Activated T-cell treated with anti-CD3 and anti-CD28 coated beads, Interleukin-2, amount 50 U/mL, for 1 hour (primary cell): Measurements from ENCODE around the gene OSER1.
"Not testable (repeated sequence)": the region's sequence is repeated elsewhere in the genome, so short reads cannot be mapped to it uniquely, and the experiment has no call there.

ENCODE experiments used
- DNase-seq: peaks from one replicate; pipeline ENCODE4 v3.0.0-alpha.2; 2020

The OSER1 gene

GRCh38 chr20:44199877-44200276 lies 10.7 kb downstream of the OSER1 start:
- no peak for DNase-seq

DNA sequence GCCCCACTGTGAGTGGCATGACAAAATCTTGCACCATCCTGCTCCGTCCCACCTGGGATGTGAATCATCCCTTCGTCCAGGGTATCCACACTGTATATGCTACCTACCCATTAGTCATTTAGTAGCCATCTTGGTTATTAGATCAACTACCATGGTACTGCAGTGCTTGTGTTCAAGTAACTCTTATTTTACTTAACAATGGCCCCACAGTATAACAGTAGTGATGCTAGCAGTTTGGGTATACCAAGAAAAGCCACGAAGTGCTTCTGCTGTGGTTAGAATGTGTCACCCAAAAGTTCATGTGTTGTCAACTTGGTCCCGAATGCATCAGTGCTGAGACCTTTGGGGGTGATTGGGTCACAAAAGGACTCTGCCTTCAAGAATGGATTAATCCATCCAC lies 11.7 kb downstream of the OSER1 start:
- no peak for DNase-seq

DNA sequence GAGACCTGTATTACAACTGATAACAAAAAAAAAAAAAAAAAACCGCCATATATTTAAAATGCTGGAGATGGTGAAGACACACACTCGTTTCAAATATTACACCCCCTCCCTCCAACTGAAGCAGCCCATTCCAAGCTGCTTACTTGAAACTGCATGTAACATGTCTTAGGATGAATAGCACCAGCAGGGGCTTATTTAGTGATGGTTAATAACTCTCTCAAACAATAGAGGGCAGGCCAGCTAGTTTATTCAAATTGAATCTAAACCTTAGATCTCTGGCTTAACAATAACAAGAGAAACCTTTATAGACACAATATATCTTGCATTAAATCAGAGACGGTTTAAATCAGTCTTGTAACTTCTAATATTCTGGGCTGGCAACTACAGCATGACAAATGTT lies 14.3 kb downstream of the OSER1 start:
- DNase-seq = no peak

GRCh38 chr20:44195605-44196004 lies 15.0 kb downstream of the OSER1 start:
- DNase-seq = no peak

DNA sequence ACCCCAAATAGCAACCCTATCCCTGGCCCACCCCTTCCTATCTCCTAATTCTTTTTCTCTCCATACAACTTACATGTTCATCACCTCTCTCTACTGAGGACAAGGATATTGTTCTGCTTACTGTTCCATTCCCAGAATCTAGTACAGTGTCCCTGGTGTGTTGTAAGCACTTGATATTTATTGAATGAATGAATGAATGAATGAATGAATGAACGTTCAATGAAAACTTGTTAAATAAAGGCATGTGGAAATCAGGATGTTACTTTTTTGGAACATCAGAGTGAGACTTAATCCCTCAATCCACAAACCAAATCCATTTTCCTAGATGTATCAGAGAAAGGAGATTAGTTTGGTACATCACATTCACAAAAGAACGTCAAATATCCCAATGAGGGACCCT lies 16.8 kb downstream of the OSER1 start:
- DNase-seq = no peak

DNA sequence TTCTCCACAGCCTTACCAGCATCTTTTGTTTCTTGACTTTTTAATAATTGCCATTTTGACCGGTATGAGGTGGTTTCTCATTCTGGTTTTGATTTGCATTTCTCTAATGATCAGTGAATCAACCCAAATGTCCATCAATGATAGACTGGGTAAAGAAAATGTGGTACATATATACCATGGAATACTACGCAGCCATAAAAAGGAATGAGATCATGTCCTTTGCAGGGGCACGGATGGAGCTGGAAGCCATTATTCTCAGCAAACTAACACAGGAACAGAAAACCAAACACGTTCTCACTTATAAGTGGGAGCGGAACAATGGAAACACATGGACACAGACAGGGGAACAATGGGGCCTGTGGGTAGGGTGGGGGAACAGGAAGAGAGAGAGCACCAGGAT lies 18.9 kb downstream of the OSER1 start:
- not testable (repeated sequence) for DNase-seq

DNA sequence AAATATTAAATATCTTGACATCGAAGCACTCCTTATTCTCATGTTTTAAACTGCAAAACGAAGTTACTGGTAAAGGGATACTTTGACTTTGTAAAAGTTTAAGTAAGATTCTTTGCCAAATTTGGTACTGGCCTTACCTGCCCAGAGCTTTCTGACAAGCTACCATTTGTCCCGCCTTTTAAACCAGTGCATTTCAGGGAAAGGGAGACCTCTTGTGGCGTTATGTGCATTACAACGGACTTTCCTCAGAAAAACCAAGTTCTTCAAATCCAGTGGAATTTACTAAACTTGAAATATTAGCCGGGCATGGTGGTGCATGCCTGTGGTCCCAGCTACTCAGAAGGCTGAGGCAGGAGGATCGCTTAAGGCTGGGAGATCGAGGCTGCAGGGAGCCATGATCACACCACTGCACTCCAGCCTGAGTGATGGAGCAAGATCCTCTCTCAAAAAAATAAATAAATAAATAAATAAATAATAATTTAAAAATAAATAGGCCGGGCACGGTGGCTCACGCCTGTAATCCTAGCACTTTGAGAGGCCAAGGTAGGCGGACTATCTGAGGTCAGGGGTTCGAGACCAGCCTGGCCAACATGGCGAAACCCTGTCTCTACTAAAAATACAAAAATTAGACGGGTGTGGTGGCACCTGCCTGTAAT lies 20.2 kb downstream of the OSER1 start:
- not testable (repeated sequence) for DNase-seq

GRCh38 chr20:44188752-44189151 lies 21.8 kb downstream of the OSER1 start:
- DNase-seq = no peak

- no peak for DNase-seq
These were observed 22.5 kb downstream of the OSER1 start for GRCh38 chr20:44187772-44188709.

DNA sequence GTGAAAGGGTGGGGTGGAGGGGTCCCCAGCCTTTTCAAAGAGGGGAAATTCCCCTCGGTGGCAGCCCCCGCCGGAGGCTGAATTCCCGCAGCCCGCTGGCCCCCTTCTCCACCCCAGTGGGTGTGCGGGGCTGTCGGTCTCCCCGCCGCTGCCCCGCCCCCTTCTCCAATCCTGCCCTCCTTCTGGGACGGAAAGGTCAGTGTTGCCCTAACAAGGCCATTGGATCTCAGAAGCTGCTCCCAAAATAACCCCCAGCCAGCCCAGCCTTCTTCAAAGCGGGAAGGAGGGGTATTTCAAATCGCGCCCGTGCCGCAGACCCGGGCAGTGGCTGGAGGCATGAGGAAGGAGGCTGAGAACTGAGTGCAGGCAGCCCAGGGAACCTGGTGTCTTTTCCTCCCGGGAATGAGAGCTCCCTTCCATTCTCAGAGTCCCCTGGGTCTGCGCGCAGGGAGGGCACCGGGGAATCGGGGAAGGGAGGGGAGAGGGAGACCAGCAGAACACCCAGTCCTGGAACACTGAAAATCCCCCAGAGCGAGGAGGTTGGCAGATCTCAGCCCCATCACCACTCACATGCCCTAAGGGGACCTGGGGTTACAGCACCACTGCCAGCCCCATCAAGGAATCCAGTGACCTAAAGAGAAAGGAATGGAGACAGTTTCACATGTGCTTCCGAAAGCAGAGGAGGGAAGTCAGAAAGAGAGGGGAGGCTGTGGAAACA lies 23.4 kb downstream of the OSER1 start, which contains the start of gene JPH2:
TSS of gene JPH2 (minus strand) at position 135 of the 718 bp plus-strand sequence. CDS start 483 bp downstream, outside the sequence.
- no peak for DNase-seq

DNA sequence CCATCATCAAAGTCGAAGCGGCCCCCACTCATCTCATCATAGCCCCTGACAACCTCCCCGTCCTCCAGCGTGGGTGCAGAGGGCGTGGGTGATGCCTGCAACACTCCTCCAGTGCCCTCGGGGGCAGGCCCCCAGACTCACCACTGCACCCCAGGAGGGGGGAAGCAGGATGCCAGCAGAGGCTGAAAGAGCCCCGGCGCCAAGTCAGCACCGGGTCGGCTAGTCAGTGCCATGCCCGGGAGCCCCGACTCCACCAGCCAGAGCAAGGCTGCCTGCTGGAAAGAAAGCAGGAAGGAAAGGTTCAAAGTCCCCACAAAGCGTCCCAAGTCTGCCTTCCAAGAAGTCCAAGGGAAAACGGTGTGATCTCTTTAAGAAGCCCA lies 23.9 kb downstream of the OSER1 start:
- no peak for DNase-seq

GRCh38 chr20:44186201-44186600 lies 24.4 kb downstream of the OSER1 start:
- DNase-seq = no peak

DNA sequence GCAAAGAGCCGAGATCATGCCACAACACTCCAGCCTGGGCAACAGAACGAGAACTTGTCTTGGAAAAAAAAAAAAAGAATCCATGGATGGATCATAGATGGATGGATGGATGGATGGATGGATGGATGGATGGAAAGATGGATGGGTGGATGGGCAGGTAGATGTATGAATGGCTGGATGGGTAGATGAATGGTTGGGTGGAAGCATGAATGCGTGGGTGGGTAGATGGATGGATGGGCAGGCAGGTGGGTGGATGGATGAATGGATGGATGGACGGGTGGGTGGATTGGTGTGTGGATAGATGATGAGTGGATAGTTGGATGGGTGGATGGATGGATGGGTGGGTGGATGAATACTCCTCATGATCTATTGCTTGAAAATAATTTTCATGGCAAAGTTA lies 25.0 kb downstream of the OSER1 start:
- DNase-seq = no peak

GRCh38 chr20:44183282-44183681 lies 27.3 kb downstream of the OSER1 start:
- no peak for DNase-seq

DNA sequence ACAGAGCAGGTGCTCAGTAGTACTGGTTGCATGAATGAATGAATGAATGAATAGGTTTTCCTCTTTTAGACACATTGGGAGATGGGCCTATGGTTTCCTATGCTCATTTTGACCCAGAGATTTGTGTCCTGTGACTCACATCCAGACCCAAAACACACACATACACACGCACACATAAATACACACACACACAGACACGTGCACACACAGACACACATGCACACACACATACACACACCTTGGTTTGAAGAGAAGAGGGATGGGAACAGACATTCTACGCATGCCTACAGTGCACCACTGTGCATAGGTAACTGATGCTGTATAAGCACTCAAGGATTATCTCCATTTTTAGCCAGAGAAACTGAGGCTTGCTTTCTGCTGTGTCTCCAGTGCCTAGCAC lies 27.7 kb downstream of the OSER1 start:
- no peak for DNase-seq

- DNase-seq = no peak
These were observed 28.3 kb downstream of the OSER1 start for GRCh38 chr20:44182135-44182765.

GRCh38 chr20:44181611-44182010 lies 29.0 kb downstream of the OSER1 start:
- no peak for DNase-seq

DNA sequence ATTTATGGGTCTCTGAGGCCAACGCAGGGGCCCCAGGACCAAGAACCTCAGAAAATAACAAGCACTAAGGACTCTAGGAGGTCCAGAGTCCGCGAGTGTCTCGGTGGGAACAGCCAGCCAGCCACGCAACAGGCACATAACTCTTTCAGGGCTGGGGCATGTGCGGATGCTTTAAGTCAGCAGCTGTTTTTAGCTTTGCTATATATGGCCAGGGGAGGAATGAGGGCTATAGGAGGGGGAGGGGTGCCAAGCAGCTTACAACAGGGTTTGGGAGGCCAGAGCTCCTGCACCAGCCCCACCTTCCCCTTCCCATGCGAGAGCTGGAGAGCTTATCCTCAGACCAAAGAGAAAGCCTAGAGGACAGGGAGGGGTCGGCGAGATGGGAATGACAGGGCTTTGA lies 29.8 kb downstream of the OSER1 start:
- DNase-seq = no peak

- no peak for DNase-seq
These were observed 33.6 kb downstream of the OSER1 start for GRCh38 chr20:44176833-44177534.

DNA sequence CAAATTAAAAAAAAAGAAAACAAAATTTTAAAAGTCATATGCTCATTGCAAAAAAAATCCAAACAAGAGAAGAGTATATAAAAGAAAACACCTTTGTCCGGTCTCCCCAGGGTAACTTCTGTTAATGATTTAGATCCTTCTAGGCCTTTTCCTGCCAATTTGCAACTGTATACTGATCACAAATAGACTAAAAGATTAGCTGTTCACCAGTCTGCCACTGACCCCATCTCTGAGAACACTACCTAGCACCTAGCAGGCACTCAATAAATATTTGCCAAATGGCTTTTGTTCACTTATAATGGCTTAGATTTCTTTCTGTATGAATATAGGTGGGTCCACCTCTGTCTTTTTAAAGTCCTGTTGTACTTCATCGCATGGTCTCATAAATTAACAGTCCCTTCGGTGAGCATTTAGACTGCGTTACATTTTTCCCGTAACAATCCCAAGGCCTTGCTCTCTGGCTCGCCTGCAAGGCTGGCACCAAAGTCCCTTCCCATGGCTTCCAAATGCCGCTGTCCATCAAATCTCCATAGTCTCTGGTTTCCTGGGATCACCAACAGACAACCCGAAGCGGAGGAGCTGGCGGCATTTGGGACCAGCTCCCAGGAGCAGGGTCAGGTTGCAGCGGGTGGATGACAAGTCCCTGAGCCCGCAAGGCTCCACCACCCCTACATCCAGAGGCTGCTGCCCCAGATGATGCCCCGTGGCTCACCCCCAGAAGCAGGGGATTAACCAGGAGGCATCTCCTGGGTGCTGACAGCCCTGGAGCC lies 35.4 kb downstream of the OSER1 start:
- DNase-seq = no peak

GRCh38 chr20:44173846-44174245 lies 36.7 kb downstream of the OSER1 start:
- DNase-seq = no peak

DNA sequence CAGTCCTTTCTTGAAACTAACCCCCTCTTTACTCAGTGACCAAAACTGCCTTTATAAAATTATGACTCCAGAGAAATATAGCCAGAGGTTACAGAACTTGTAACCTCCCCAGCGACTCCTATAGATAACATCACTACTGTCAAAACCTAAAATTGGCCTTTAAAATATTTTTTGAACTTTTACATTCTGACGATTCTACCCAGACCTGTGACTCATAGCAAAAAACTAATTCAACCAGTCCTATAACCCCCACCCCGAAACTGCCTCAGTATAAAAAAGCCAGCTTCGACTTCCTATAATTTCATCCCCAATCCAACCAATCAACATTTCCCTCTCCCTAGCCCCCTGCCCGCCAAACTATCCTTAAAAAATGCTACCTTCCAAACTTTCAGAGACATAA lies 37.5 kb downstream of the OSER1 start:
- DNase-seq = no peak
